Activated CD4-positive, alpha-beta T cell treated with anti-CD3 and anti-CD28 coated beads for 24 hours (primary cell): ENCODE measurements around the gene TECR.
A peak's percentile ranks its signal among the peaks of the same experiment; 100 is the strongest.
"Not testable (repeated sequence)": the region's sequence is repeated elsewhere in the genome, so short reads cannot be mapped to it uniquely, and the experiment has no call there.

Experiments
- DNase-seq, 2 donors: peaks; one replicate each; pipeline ENCODE4 v3.0.0-alpha.2; 2020; ENCODE audit warnings: low read depth in 2 of 2

Gene TECR

GRCh38 chr19:14540741-14541525, 11.5 kb downstream of the TECR start:
- DNase-seq = no peak

- not testable (repeated sequence) for DNase-seq
Observed at GRCh38 chr19:14541979-14542378, 12.6 kb downstream of the TECR start.

- no peak for DNase-seq
Observed at GRCh38 chr19:14542711-14543328, 13.4 kb downstream of the TECR start.

- no peak for DNase-seq
Observed at GRCh38 chr19:14544047-14544446, 14.7 kb downstream of the TECR start.

- no peak for DNase-seq
Observed at GRCh38 chr19:14544977-14545715, 15.8 kb downstream of the TECR start.

GRCh38 chr19:14545716-14546082, 16.3 kb downstream of the TECR start:
- DNase-seq = no peak

GRCh38 chr19:14550201-14550754, 20.9 kb downstream of the TECR start:
- DNase-seq = no peak

GRCh38 chr19:14551134-14552005, 22.0 kb downstream of the TECR start:
- peak; percentile 47 to 50 for DNase-seq

- not testable (repeated sequence) for DNase-seq
Observed at GRCh38 chr19:14552006-14552360, 22.6 kb downstream of the TECR start.

GRCh38 chr19:14553042-14553938, 23.9 kb downstream of the TECR start:
- no peak for DNase-seq

- DNase-seq = no peak
Observed at GRCh38 chr19:14553939-14554243, 24.5 kb downstream of the TECR start.

GRCh38 chr19:14554382-14554812, 25.0 kb downstream of the TECR start:
- no peak for DNase-seq

- DNase-seq = no peak
Observed at GRCh38 chr19:14555918-14556661, 26.7 kb downstream of the TECR start.

GRCh38 chr19:14556662-14557188, 27.3 kb downstream of the TECR start:
- peak; percentile 69 to 70 for DNase-seq

GRCh38 chr19:14558370-14559066, 29.1 kb downstream of the TECR start:
- DNase-seq = no peak

GRCh38 chr19:14559916-14560775, 30.8 kb downstream of the TECR start:
- DNase-seq = no peak

- no peak for DNase-seq
Observed at GRCh38 chr19:14560776-14561108, 31.3 kb downstream of the TECR start.

GRCh38 chr19:14561249-14561648, 31.9 kb downstream of the TECR start:
- no peak for DNase-seq
